Measurements from ENCODE around the gene NUDT22.

The NUDT22 gene

DNA sequence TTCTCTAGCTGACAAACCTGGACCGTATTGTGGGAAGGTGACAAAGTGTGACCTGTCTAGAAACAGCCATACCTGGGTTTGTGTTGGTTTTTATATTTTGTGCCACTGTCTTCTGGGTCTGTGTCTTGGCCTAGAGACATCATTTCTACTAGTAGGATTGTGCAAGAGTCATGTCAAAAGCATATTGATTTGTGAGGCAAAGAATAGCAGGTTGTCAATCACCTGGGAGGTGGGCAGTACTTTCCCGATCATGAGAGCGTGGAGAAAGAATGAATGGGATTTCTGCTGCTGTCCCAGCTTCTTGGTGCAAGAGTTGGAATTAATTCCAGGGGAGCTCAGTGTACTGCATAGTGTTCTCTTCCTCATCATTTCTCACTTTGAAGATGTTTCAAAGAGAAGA is 24.5 kb upstream of the NUDT22 start:
- TF ChIP-seq SUZ12 (IDR thresholded peaks at IDR 0.05; ENCODE audit: extremely low read depth, insufficient read depth, insufficient read length) (no peak), YY1 (IDR thresholded peaks at IDR 0.05; ENCODE audit: insufficient read depth, insufficient read length) (no peak)
- Histone ChIP-seq H3K36me3 (ENCODE audit: insufficient read depth, insufficient read length, low read length) (peaks cover 93% of the 10 kb centered on the region), H3K27me3 (ENCODE audit: insufficient read depth, insufficient read length) (no peaks in the 10 kb centered on the region), H3K4me1 (ENCODE audit: insufficient read depth, insufficient read length) (peaks cover 10% of the 10 kb centered on the region), H3K9me3 (ENCODE audit: insufficient read depth, low read length) (no peaks in the 10 kb centered on the region), H3K4me3 (ENCODE audit: insufficient read length, low read depth) (no peak overlapping the region), H3K9ac (ENCODE audit: insufficient read length, low read depth) (no peak overlapping the region)
- no peak for DNase-seq (ENCODE audit: low read depth, low spot score)

DNA sequence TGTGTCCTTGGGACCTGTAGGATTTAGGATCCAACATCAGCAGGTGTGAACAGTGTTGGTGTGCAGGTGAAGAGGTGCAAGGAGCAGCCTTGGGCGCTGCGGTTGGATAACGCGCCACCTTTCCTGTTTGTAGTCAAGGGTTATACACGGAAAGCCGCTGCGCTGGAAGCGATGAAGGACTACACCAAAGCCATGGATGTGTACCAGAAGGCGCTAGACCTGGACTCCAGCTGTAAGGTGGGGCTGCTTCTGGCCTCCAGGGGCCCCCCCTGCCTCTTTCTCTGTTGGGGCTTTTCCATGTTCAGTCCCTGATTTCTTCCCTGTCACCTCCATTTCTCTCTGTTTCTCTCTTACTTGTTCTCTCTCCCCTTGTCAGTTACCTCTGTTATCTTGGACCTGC is 23.1 kb upstream of the NUDT22 start:
- no peak for DNase-seq (ENCODE audit: low read depth, low spot score)
- peaks cover 93% of the 10 kb centered on the region for H3K36me3 ChIP-seq (ENCODE audit: insufficient read depth, insufficient read length, low read length)
- no peak for TF ChIP-seq ZNF274 (IDR thresholded peaks at IDR 0.05; ENCODE audit: low read depth, low read length)
- TF ChIP-seq SUZ12 (IDR thresholded peaks at IDR 0.05; ENCODE audit: extremely low read depth, insufficient read depth, insufficient read length), result no peak
- H3K27me3 ChIP-seq (ENCODE audit: insufficient read depth, insufficient read length), result no peaks in the 10 kb centered on the region
- no peak overlapping the region for H3K4me3 ChIP-seq (ENCODE audit: insufficient read length, low read depth)
- H3K9ac ChIP-seq (ENCODE audit: insufficient read length, low read depth), result no peak overlapping the region
- peaks cover 22% of the 10 kb centered on the region for H3K4me1 ChIP-seq (ENCODE audit: insufficient read depth, insufficient read length)
- H3K9me3 ChIP-seq (ENCODE audit: insufficient read depth, low read length), result no peaks in the 10 kb centered on the region

- no peak for TF ChIP-seq SUZ12 (IDR thresholded peaks at IDR 0.05; ENCODE audit: extremely low read depth, insufficient read depth, insufficient read length)
- TF ChIP-seq YY1 (IDR thresholded peaks at IDR 0.05; ENCODE audit: insufficient read depth, insufficient read length), result no peak
- TF ChIP-seq ZNF274 (IDR thresholded peaks at IDR 0.05; ENCODE audit: low read depth, low read length), result no peak
- Histone ChIP-seq H3K9me3 (ENCODE audit: insufficient read depth, low read length) (no peaks in the 10 kb centered on the region), H3K9ac (ENCODE audit: insufficient read length, low read depth) (no peak overlapping the region), H3K4me1 (ENCODE audit: insufficient read depth, insufficient read length) (peaks cover 23% of the 10 kb centered on the region), H3K27me3 (ENCODE audit: insufficient read depth, insufficient read length) (no peaks in the 10 kb centered on the region), H3K36me3 (ENCODE audit: insufficient read depth, insufficient read length, low read length) (peaks cover 89% of the 10 kb centered on the region), H3K4me3 (ENCODE audit: insufficient read length, low read depth) (no peak overlapping the region)
- no peak for DNase-seq (ENCODE audit: low read depth, low spot score)
These were observed 22.5 kb upstream of the NUDT22 start for GRCh38 chr11:64203421-64204079.

GRCh38 chr11:64204080-64204440 is 22.0 kb upstream of the NUDT22 start:
- TF ChIP-seq ZNF274 (IDR thresholded peaks at IDR 0.05; ENCODE audit: low read depth, low read length) (no peak), YY1 (IDR thresholded peaks at IDR 0.05; ENCODE audit: insufficient read depth, insufficient read length) (no peak), SUZ12 (IDR thresholded peaks at IDR 0.05; ENCODE audit: extremely low read depth, insufficient read depth, insufficient read length) (no peak)
- H3K9ac ChIP-seq (ENCODE audit: insufficient read length, low read depth), result peak overlapping the region; percentile 9
- H3K36me3 ChIP-seq (ENCODE audit: insufficient read depth, insufficient read length, low read length), result peaks cover 89% of the 10 kb centered on the region
- DNase-seq (ENCODE audit: low read depth, low spot score), result no peak
- no peaks in the 10 kb centered on the region for H3K9me3 ChIP-seq (ENCODE audit: insufficient read depth, low read length)
- no peaks in the 10 kb centered on the region for H3K27me3 ChIP-seq (ENCODE audit: insufficient read depth, insufficient read length)
- no peak overlapping the region for H3K4me3 ChIP-seq (ENCODE audit: insufficient read length, low read depth)
- peaks cover 23% of the 10 kb centered on the region for H3K4me1 ChIP-seq (ENCODE audit: insufficient read depth, insufficient read length)

DNA sequence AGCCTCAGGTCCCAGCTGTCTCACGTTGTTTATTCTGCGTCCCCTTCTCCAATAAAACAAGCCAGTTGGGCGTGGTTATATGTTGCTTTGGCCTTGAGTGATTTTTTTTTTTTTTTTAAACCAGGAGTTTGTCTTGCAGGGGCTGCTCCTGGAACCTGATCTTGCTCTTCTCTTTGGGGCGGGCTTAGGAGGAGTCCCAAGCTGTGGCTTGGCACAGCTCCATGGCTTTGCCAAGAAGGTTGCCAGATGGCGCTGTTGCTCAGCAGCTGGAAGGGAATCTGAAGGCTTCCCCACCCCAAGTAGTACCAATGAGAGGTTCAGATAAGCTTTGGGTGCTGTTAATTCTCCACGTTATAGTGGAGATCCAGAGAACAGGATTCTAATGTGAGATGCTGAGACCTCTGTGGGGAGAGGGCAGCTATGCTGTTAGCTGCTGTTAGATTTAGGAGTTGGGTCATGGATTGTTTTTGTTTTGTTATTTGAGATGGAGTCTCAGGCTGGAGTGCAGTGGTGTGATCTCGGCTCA is 21.5 kb upstream of the NUDT22 start:
- peaks cover 90% of the 10 kb centered on the region for H3K36me3 ChIP-seq (ENCODE audit: insufficient read depth, insufficient read length, low read length)
- no peak overlapping the region for H3K4me3 ChIP-seq (ENCODE audit: insufficient read length, low read depth)
- DNase-seq (ENCODE audit: low read depth, low spot score), result peak; percentile 78
- peaks cover 23% of the 10 kb centered on the region for H3K4me1 ChIP-seq (ENCODE audit: insufficient read depth, insufficient read length)
- H3K27me3 ChIP-seq (ENCODE audit: insufficient read depth, insufficient read length), result no peaks in the 10 kb centered on the region
- no peak for TF ChIP-seq YY1 (IDR thresholded peaks at IDR 0.05; ENCODE audit: insufficient read depth, insufficient read length)
- TF ChIP-seq ZNF274 (IDR thresholded peaks at IDR 0.05; ENCODE audit: low read depth, low read length), result no peak
- TF ChIP-seq SUZ12 (IDR thresholded peaks at IDR 0.05; ENCODE audit: extremely low read depth, insufficient read depth, insufficient read length), result no peak
- no peaks in the 10 kb centered on the region for H3K9me3 ChIP-seq (ENCODE audit: insufficient read depth, low read length)
- H3K9ac ChIP-seq (ENCODE audit: insufficient read length, low read depth), result no peak overlapping the region

- no peak for DNase-seq (ENCODE audit: low read depth, low spot score)
- Histone ChIP-seq H3K4me1 (ENCODE audit: insufficient read depth, insufficient read length) (peaks cover 23% of the 10 kb centered on the region), H3K9ac (ENCODE audit: insufficient read length, low read depth) (peak within 1 kb of the TSS; percentile 9), H3K9me3 (ENCODE audit: insufficient read depth, low read length) (no peaks in the 10 kb centered on the region), H3K4me3 (ENCODE audit: insufficient read length, low read depth) (no peak within 1 kb of the TSS), H3K36me3 (ENCODE audit: insufficient read depth, insufficient read length, low read length) (peaks cover 77% of the 10 kb centered on the region), H3K27me3 (ENCODE audit: insufficient read depth, insufficient read length) (no peaks in the 10 kb centered on the region)
- TF ChIP-seq ZNF274 (IDR thresholded peaks at IDR 0.05; ENCODE audit: low read depth, low read length) (no peak), SUZ12 (IDR thresholded peaks at IDR 0.05; ENCODE audit: extremely low read depth, insufficient read depth, insufficient read length) (no peak), YY1 (IDR thresholded peaks at IDR 0.05; ENCODE audit: insufficient read depth, insufficient read length) (no peak)
These were observed 19.4 kb upstream of the NUDT22 start, which contains the start of gene FERMT3 for GRCh38 chr11:64206457-64207255. Gene FERMT3, plus strand, starts transcription at chr11:64206721. Its CDS starts 644 bp downstream, at chr11:64207365.

Data from NT2/D1 (cell line).